IPS DF 4.7 (cell line): ENCODE measurements around the gene HEXA.
"Not testable (repeated sequence)": the region's sequence is repeated elsewhere in the genome, so short reads cannot be mapped to it uniquely, and the experiment has no call there.

Experiments used
- DNase-seq: peaks from one replicate; pipeline ENCODE4 v3.0.0-alpha.2; 2013; ENCODE audit warnings: low spot score; ENCODE audit errors: extremely low read depth

Gene HEXA

DNA sequence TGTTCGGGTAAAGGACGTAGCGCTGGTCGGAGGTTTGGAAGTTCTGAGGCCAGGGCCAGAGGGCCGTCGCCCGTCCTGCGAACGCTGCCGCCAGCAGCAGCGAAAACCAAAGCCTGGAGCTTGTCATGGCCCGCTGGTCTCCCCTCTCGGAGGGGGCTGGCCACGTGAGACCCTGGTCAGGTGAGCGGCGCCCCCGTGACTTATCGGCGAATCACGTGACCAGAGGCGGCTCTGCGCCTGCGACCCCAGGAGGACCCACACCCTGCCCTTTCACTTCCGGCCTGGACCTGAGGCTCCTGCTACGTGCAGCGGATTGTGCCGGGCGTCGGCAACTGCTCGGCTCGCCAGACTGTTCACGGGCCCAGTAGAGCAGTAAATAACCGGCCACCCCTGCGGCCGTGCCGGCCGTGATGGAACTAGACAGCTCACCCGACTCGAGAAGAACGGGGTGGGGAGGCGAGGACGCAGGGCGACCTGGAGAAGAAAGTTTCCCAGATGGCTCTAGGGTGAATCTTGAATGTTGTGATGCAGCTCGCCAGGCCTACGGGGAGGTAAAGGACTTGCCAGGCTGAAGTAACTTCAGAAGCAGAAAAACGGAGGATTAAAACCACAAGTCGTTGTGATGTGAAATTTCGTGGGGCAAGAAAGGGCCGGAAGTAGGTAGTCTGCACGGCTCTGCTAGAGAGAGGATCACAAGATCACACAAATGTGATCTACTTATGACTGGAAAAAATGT is at the start of gene HEXA:
HEXA (minus strand) TSS at position 169 of the 736 bp plus-strand sequence; CDS start at position 127, 42 bp downstream.
- DNase-seq, result peak; percentile 87

DNA sequence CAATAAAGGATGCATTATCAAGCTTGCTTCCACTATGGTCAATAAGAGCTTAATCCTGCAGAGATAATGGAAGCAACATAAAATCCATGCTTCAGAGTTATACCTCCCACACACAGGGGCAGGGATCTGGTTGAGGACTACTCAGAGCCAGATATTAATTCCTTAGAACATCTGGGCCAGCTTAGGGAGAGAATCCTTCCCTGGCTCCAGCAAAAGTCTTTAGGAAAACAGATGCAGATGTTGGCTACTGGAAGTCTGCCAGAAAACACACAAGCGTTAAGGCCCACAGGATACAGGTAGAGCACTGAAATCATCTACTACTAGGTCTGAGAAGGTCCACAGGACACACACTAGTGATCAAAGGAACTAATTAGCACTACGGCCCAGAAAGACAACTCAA is 47.4 kb upstream of the HEXA start:
- DNase-seq, result no peak

DNA sequence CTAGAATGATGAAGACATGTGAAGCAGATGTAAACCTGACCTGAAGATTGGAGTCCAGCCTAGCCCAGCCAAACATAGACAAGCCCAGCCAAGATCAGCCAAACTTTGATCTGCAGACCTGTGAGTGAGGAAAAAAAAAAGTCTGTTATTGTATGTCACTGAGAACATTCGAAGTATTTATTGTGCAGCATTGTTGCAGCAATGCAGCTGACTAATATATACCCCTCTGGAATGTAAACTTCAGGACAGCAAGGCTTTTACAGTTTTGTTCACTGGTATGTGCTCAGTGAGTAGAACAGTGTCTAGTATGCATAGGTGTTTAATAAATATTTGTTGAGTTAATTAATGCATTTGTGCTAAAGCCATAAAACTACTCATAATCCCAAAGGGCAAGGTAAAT is 45.7 kb upstream of the HEXA start:
- DNase-seq, result no peak

DNA sequence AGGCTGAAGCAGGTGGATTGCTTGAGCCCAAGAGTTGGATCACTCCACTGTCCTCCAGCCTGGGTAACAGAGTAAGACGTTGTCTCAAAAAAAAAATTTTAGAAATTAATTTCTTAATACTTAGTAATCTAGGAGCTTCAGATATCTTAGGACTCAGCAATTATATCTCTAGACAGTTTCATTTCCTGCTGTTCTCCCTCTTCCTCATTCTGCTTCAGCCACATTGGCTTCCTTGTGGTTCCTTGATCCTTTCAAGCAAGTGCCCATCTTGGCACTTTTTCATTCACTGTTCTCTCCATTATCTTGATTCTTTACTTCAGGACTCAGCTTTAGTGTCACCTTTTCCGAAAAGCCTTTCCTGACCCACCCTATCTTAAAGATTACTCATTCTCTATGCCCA is 44.8 kb upstream of the HEXA start:
- DNase-seq, result no peak

DNA sequence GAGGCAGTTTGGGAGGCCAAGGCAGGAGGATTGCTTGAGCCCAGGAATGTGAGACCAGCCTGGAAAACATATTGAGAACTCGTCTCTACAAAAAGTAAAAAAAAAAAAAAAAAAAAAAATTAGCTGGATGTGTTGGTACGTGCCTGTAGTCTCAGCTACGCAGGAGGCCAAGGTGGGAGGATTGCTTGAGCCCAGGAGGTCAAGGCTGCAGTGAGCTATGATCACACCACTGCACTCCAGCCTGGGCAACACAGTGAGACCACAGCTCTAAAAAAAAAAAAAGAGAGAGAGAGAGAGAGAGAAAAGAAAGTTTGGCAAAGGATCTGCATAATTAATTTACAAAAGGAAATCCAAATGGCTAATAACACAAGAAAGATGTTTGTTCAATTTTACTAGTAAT is 44.0 kb upstream of the HEXA start:
- not testable (repeated sequence) for DNase-seq

DNA sequence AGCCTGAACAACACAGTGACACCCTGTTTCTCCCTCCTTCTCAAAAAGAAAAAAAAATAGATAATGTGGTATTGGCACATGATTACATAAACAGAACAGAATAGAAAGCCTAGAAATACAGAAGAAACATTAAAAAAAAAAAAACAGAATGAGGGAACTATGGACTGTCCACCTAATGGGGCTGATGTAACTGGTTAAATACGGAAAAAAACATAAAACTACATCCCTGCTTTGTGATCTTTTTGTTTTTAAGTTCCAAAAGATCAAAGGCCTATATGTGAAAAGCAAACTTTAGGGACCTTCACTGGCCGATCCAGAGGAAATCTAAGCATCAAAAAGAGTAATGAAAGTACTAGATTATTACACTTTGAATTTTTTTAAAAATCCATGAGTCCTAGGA is 39.5 kb upstream of the HEXA start:
- DNase-seq, result no peak

DNA sequence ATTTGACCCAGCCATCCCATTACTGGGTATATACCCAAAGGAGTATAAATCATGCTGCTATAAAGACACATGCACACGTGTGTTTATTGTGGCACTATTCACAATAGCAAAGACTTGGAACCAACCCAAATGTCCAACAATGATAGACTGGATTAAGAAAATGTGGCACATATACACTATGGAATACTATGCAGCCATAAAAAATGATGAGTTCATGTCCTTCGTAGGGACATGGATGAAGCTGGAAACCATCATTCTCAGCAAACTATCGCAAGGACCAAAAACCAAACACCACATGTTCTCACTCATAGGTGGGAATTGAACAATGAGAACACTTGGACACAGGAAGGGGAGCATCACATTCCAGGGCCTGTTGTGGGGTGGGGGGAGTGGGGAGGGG is 37.5 kb upstream of the HEXA start:
- not testable (repeated sequence) for DNase-seq

DNA sequence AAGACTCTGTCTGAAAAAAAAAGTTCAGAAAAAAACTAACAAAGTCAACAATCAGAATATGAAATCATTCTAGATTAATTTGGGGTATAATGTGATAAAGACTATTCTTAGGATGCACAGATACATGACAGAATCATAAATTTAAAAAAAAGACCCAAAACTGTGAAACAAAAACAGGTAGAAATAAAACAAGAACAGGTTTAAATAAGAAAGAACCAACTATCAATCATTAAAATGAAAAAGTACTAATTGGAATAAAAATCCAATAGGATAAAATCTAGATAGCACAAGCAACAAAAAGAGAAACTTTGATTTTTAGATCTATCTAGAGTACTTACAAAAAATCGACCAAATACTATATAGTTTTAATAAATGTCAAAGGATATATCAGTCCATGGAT is 35.7 kb upstream of the HEXA start:
- DNase-seq, result no peak

DNA sequence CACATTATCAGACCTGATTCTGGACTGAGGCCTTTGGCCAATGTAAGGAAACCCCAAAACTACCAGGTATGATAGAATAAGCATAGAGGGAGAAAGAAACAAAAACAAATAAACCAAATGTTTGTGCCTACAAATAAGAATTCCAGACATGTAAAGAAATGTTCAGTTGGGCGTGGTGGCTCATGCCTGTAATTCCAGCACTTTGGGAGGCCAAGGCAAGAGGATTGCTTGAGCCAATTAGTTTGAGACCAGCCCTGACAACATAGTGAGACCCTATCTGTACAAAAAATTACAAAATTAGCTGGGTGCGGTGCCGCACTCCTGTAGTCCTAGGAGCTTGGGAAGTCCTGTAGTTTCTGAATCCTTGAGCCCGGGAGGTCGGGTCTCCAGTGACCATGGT is 35.3 kb upstream of the HEXA start:
- no peak for DNase-seq

DNA sequence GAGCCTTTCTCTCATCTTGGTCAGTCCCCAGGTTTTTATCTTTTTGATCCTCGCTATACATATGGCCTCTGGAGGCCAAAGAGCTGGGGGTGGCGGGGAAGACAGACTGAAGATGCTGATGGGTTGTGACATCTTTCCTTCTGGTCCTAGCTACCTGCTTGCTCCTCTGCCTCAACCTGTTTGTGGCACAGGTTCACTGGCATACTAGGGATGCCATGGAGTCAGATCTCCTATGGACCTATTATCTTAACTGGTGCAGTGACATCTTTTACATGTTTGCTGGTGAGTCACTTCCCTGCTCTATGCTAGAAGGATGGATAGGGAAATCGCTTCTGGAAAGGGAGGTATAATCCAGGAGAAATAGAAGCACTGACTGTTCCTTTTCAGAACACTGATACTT is 31.1 kb upstream of the HEXA start:
- DNase-seq, result no peak

DNA sequence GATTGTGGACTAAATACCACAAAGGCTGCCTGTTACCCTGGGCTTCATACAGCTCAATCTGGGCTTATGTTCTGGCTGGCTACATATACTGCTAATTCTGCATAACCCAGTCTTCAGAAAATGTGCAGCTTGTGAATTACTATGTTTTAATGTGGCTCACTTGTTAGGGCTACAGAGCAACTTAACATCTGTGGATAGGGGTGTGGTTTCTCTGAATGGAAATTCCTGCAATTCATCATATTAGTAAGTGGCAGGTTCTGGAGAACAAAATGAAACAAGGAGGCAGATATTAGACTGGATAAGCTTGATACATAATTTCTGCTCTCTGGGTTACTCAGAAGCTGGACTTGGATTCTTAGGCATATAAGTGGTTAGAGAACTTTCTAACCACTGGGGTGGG is 29.0 kb upstream of the HEXA start:
- no peak for DNase-seq

DNA sequence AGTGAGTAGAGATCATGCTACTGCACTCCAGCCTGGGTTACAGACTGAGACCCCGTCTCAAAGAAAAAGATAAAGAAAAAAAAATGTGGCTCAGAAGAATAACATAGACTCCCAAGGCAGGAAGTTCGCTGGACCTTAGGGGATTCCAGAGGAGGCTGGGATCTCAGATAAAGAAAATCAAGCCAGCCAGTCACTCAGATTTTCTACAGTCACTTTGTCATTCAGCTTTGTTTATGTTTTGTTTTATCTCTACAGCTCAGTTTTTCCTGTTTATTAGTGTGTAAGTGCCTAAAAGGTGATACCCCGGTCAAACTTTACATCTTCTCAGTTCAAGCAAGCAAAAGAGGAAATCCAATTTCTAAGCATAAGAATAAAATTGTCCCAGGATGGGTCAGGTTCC is 28.5 kb upstream of the HEXA start:
- DNase-seq, result no peak

DNA sequence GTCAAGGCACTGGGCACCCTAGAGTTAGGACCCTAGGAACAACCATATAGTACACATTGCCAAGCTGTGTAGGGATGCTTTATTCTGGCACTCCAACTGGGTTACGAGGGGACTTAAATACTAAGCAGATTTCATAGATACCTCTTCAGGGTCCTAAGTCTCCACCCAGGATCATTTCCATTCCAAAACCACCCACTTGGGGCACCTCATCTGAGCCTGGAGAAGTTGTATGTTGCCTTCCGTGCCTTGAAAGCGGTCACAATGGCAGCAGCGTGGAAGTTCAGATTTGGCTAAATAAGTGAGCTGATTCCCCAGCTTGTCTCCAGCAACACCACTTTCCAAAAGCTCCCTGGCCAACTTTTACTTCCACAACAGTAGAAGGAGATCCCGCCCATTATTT is 26.9 kb upstream of the HEXA start:
- no peak for DNase-seq

DNA sequence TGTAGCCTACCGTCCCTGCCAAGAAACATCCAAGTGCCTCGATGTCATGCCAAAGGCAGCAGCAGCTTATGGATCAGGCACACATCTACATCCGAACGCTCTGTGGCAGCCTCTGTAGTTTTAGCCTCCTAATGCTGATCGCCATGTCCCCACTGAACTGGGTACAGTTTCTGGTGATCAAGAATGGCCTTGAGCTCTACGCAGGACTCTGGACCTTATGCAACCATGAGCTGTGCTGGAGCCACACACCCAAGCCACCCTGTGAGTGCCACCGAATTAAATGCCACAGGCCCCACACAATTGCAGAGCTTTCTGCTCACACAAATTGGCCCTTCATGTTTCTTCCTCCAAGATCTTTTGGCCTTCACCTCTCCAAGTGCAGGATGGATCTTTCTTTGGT is 22.8 kb upstream of the HEXA start:
- no peak for DNase-seq

DNA sequence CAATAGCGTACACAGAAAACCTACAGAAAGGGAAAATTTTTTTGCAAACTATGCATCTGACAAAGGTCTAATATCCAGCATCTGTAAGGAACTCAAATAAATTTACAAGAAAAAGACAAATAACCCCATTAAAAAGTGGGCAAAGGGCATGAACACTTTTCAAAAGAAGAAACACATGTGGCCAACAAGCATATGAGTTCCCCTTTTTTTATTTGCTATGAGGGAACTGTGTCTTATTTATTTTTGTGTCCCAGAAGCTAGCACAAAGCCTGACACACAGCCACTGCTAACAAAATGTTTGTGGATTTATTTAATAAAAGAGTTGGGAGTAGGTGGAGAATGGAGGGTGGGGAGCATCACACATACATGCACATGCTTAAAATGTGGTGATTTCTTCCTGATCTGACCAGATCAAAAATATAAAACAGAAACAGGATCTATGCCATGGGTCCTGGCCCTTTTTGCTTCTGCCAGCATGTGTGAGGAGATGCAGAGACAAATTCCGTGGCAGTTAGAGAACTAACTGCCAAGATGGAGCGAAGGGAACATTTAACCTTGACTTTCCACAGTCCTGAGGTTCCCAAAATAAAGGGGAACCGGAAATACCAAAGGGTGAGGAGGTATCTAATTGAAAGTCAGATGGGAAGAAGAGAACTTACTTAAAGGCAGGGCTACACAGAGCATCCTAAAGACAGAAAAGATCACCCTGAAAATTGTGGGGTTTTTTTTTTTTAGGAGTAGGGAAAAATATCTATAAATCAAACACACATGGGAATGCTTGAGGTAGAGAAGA is 22.2 kb upstream of the HEXA start, which contains the start of gene TMEM202:
TMEM202 (plus strand) TSS at position 510 of the 793 bp plus-strand sequence; CDS start at position 532, 22 bp downstream.
- no peak for DNase-seq

DNA sequence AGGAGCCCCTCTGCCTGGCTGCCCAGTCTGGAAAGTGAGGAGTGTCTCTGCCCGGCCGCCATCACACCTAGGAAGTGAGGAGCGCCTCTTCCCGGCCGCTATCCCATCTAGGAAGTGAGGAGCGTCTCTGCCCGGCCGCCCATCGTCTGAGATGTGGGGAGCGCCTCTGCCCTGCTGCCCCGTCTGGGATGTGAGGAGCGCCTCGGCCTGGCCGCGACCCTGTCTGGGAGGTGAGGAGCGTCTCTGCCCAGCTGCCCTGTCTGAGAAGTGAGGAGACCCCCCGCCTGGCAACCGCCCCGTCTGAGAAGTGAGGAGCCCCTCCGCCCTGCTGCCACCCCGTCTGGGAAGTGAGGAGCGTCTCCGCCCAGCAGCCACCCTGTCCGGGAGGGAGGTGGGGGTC is 20.5 kb upstream of the HEXA start:
- DNase-seq, result not testable (repeated sequence)

DNA sequence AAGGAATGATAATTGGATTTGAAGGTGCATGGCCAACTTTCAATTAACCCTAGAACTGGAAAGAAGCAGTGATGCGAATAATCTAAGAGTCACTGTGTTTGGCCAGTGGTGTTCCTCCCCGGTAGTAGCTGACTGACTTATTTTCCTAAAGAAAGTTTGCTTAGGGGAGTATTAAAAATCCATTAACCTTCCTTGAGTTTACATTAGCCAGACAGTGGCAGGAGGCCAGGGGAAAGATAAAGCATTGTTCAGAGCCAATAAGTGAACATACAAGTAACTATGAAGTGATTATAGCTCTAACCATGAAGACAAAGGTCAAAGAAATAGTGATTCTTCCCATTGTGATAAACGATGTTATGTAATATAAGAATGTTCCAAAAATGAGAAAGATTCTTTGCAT is 13.4 kb upstream of the HEXA start:
- DNase-seq, result no peak

DNA sequence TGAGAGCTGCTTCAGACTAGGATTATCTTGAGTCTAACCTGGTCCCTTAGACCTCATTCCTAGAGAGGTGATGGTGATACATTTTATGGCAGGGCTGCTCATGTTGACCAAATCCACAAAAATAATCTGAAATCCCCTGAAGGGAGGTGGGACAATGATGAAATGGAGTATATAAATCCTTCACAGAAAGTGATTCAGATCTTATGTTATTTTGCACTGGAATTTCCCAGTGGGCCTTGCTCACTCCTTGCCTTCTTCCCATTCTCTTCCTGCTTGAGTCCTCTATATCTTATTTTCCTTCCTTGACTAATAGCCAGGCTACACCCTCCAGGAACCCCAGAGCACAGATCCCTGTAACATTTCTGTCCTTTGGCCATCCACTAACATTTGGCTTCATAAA is 11.9 kb upstream of the HEXA start:
- DNase-seq, result no peak

DNA sequence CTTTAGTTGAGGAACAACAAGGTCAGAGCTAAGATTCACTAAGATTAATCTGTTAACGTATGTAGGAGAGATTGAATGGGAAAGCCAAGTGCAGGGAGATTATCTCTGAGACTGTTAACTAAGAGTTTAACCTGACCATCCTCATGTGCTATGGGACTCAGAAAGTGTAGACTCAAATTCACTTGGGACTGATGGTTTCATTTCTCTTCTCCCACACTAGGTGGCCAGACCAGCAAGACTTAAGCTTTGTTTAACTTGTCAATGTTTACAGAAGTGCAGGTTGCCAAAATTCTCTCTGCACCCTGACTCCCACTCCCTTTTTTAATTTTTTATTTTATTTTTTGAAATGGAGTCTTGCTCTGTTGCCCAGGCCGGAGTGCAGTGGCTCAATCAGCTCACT is 6.3 kb upstream of the HEXA start:
- no peak for DNase-seq

DNA sequence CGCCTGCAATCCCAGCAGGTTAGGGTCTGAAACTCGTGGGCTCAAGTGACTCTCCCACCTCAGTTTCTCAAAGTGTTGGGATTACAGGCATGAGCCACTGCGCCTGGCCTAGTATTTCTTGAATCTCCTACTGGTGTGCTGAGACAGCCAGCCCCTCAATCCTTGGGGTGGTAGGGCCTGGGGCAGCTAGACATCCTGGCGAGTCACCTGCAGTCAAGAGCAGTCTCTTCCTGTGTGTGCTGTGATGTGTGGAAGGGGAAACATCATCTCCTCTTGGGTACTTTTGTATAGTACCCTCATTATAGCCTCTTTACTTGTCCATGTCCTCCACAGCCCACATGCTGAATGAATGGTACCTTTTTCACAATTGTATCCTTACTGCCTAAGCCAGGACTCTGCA is 4.9 kb upstream of the HEXA start:
- DNase-seq, result no peak

DNA sequence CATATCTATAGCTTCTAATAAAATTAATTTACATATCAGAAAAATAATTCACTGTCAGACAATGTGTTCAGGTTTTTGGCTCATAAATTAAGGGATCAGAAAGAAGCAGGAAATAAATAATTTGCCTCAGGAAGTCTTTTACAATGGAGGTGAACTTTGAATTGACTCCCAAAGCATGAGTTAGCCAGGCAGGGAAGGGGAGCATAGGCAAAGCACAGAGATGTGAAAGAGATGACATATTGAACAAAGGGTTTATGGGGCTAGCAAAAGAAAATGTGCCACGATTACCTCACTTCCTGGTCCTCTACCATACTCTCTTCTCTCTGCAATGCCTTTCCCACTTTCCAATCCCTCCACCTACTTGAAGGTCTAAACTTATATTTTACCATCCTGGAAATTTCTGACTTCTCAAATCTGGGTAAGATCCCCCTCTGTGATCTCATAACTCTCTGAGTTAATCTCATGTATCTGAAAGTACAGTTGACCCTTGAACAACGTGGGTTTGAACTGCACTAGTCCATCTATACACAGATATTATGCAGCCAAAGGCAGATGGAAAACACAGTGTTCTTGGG is 4.1 kb upstream of the HEXA start:
- DNase-seq, result no peak

DNA sequence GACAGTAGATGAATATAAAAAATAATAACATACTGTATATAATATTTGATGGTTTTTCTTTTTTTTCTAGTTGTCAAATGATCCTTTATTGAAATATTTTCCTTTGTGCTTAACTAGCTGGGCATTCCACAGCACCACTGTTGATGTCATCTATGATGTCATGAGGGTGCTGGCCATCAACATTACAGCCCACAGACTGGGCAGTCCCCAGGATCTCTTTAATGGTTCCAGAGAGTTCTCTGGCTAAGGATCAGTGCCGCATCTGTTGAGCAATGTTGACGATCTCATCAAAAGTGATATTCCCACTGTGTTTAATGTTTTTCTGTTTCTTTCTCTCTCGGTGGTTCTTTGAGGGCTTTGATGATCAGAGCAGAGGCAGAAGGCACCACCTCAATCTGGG is 3.3 kb upstream of the HEXA start:
- DNase-seq, result not testable (repeated sequence)

DNA sequence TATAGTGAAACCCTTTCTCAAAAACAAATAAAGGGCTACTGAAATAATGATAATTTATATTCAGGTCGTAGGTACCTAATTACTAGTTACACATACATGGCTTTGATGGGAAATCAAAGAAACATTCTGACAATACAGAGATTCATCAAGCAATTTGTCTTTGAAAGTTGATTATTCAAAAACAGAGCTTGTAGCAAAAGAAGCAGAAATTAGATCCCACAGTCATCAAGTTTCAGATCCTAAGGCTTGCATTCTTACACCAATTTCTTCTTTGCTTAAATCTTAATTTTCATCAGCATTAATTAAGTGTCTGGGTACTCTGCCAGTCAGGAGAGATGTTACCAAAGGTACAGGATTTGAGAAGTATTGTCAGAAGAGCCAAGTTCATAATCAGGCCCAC is 1.5 kb upstream of the HEXA start:
- DNase-seq, result no peak
